WERI-Rb-1 (cell line): ENCODE measurements around the gene CRY1.

ENCODE experiments used
- DNase-seq: peaks from one replicate; pipeline ENCODE4 v3.0.0-alpha.2; 2020
- H3K27ac ChIP-seq: fragments of 250-450 bp; sonication (Bioruptor Pico); 2 replicates; pipeline ENCODE4 v1.5.1; 2020; ENCODE audit warnings: mild to moderate bottlenecking, moderate library complexity
- H3K27me3 ChIP-seq: fragments of 250-450 bp; sonication (Bioruptor Pico); 2 replicates; pipeline ENCODE4 v1.5.1; 2021; ENCODE audit warnings: mild to moderate bottlenecking, low read depth, moderate library complexity; ENCODE audit not compliant: insufficient read depth, severe bottlenecking
- H3K36me3 ChIP-seq: fragments of 250-450 bp; sonication (Bioruptor Pico); 2 replicates; pipeline ENCODE4 v1.5.1; 2020; ENCODE audit warnings: mild to moderate bottlenecking, moderate library complexity
- H3K4me3 ChIP-seq: 2 replicates; pipeline ENCODE4 v1.5.1; 2011; ENCODE audit warnings: low read depth, mild to moderate bottlenecking, control low read depth, low read length
- H3K9me3 ChIP-seq: fragments of 250-450 bp; sonication (Bioruptor Pico); 2 replicates; pipeline ENCODE4 v1.5.1; 2021; ENCODE audit warnings: mild to moderate bottlenecking, moderate library complexity; ENCODE audit not compliant: severe bottlenecking
- CTCF ChIP-seq: IDR thresholded peaks from 2 replicates; pipeline ENCODE4 v1.5.1; 2011; ENCODE audit warnings: low read depth, mild to moderate bottlenecking, control low read depth, inconsistent platforms, low read length

Gene CRY1

GRCh38 chr12:106956048-106956578, 137.2 kb downstream of the CRY1 start:
- Histone ChIP-seq H3K4me3 (peak overlapping the region; percentile 97), H3K36me3 (no peaks in the 10 kb centered on the region), H3K9me3 (no peaks in the 10 kb centered on the region), H3K27ac (peak overlapping the region; percentile 77), H3K27me3 (no peaks in the 10 kb centered on the region)
- no peak for TF ChIP-seq CTCF
- DNase-seq: peak; percentile 64

- Histone ChIP-seq H3K36me3 (no peaks in the 10 kb centered on the region), H3K9me3 (no peaks in the 10 kb centered on the region), H3K27me3 (no peaks in the 10 kb centered on the region), H3K27ac (peak within 1 kb of the TSS; percentile 79), H3K4me3 (peak within 1 kb of the TSS; percentile 97)
- peak; percentile 96 for DNase-seq
- no peak for TF ChIP-seq CTCF
Measured at GRCh38 chr12:106955377-106956047, 137.8 kb downstream of the CRY1 start, which contains the start of gene TMEM263. TMEM263 (plus strand) TSS chr12:106955907; CDS start chr12:106967117, 11,210 bp downstream.

- TF ChIP-seq CTCF: no peak
- Histone ChIP-seq H3K4me3 (peak overlapping the region; percentile 97), H3K9me3 (no peaks in the 10 kb centered on the region), H3K36me3 (no peaks in the 10 kb centered on the region), H3K27me3 (no peaks in the 10 kb centered on the region), H3K27ac (peak overlapping the region; percentile 79)
- DNase-seq: peak; percentile 12
Measured at GRCh38 chr12:106954462-106955376, 138.6 kb downstream of the CRY1 start.

DNA sequence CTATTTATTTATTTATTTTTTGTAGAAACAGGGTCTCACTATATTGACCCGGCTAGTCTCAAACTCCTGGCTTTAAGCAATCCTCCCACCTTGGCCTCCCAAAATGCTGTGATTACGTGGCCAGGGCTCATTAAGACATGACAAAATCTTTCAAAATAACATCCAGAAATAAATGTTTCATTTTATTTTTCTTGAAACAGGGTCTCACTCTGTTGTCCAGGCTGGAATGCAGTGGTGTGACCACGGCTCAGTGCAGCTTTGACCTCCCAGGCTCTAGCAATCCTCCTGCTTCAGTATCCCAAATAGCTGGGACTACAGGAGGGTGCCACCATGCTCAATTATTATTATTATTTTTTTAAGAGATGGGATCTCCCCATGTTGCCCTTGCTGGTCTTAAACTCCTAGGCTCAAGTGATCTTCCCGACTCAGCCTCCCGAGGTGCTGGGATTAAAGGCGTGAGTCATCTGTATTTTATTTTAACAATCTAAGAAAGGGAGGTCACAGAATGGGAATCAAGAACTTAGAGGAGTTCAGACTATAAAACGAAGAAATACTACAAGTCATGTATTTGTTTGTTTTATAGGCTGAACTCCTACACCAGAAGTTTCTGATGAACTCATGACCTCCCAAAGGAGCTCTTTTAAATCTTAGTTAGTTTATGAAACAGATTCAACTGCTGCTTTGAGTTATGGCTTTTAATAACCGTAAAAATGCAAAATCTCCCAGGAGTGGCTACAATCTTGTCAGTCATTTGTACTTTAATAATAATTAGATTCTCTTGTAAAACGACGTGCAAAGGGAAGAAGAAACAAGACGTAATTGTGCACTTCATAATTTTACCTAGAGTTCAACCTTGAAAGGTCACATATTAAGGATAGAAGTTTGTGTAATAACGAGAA, 139.7 kb downstream of the CRY1 start:
- H3K4me3 ChIP-seq: no peak overlapping the region
- TF ChIP-seq CTCF: no peak
- no peak for DNase-seq

GRCh38 chr12:106950591-106950990, 142.8 kb downstream of the CRY1 start:
- Histone ChIP-seq H3K36me3 (no peaks in the 10 kb centered on the region), H3K9me3 (peaks cover under 1% of the 10 kb centered on the region), H3K4me3 (no peak overlapping the region), H3K27ac (no peak overlapping the region), H3K27me3 (no peaks in the 10 kb centered on the region)
- DNase-seq: no peak
- TF ChIP-seq CTCF: no peak

More for the DNA sequence above, 139.7 kb downstream of the CRY1 start:
- Histone ChIP-seq H3K27me3 (no peaks in the 10 kb centered on the region), H3K36me3 (no peaks in the 10 kb centered on the region), H3K9me3 (no peaks in the 10 kb centered on the region), H3K27ac (no peak overlapping the region)
